Activated CD8-positive, alpha-beta memory T cell treated with anti-CD3 and anti-CD28 coated beads for 1 hour (primary cell): Measurements from ENCODE around the gene SNRNP70.
"Not testable (repeated sequence)": the region's sequence is repeated elsewhere in the genome, so short reads cannot be mapped to it uniquely, and the experiment has no call there.

Experiments
- DNase-seq, 2 donors: peaks; one replicate each; pipeline ENCODE4 v3.0.0-alpha.2; 2020; ENCODE audit warnings: low read depth in 1 of 2; ENCODE audit errors: extremely low read depth in 1 of 2

SNRNP70 gene

DNA sequence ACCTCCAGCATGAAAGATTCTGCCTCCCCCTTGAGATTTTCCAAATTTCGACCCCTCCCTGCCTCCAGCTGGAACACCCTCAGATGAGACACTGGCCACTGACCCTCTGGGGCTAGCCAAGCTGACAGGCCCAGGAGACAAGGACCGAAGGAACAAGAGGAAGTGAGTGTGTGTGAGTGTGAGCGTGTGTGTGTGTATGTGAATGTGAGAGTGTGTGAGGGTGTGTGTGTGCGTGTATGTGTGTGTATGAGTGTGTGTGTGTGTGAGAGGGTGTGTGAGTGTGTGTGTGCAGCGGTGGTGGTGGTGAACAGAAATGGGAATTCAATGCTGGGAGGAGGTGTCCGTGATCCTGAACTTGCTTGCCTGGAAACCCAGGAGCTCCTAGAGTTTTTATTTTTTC, 56.1 kb downstream of the SNRNP70 start:
- no peak for DNase-seq

DNA sequence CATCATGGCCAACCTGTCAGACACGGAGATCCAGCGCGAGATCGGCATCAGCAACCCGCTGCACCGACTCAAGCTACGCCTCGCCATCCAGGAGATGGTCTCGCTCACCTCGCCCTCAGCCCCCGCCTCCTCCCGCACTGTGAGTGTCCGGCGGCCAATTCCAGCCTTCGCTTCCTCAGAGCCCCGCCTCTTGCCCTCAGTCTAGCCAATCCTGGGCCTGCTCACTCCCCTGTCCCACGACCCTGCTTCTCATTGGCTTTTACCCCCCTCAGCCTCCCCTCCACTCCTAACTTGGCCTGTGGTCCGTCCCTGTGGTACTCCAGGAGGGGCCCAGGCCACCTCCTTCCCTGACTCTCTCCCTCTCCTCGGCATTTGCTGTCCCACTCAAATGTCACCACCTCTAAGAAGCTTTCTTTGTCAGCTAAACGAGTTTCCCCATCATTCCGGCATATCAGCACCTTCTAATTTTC, 57.6 kb downstream of the SNRNP70 start:
- peak in 1 of 2 donors; percentile 37 for DNase-seq

DNA sequence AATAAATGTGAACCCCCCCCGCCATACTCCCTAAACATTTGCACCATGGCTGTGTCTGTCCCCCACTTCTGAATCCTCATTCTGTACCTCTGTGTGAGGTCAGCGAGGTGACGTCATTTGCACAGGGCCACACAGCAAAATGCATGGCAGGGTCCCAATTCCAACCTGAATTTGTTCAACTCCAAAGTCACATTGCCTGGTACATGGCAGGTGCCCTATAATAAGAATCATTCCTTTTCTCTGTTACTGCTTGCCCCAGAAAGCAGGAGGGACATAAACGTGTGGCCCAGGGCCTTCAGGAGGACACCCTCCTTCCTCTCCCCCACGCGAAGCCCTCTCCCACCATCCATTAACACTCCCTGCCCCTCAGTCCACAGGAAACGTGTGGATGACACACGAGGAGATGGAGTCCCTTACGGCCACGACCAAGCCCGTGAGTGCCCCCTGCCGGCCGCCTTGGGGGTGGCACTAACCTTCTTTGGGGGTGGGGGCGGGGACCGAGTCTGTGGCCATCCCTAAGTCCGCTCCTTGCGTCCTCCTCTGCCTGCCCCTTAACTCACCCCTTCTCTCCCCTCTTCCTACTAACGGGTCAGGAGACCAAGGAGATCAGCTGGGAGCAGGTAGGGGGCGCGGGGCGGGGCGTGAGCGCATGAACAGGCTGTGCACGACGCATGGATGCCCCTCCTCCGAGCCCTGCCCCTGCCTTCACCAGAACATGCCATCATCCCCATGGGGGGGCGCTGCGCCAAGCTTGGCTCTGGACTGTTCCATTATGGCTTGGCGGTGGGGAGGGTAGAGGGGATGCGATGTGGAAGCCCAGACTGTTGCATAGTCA, 60.5 kb downstream of the SNRNP70 start:
- DNase-seq = peak in 1 of 2 donors; percentile 65

GRCh38 chr19:49146408-49146770, 61.1 kb downstream of the SNRNP70 start:
- not testable (repeated sequence) for DNase-seq

DNA sequence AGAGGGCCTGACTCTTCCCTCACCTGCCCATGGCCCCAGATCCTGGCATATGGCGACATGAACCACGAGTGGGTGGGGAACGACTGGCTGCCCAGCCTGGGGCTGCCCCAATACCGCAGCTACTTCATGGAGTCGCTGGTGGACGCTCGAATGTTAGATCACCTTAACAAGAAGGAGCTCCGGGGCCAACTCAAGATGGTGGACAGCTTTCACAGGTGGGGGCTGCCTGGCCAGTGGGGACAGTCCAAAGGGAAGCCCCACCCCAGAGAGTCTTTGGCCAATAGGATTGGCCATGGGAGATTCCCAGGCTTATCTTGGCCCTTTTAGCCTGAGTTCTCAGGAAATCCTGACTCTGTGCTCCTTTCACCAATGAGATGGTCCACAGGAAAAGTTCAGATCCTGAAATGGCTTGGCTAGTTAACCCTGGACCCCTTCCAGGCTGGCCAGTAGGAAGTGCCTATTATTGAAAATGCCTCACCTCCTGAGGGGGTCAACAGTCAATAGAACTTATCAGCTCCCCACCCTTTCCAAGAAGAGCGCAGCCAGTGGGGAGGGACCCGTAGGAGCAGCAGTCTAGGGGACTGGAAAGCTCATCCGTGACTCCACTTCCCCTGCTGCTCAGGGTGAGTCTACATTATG, 62.9 kb downstream of the SNRNP70 start:
- DNase-seq = no peak

DNA sequence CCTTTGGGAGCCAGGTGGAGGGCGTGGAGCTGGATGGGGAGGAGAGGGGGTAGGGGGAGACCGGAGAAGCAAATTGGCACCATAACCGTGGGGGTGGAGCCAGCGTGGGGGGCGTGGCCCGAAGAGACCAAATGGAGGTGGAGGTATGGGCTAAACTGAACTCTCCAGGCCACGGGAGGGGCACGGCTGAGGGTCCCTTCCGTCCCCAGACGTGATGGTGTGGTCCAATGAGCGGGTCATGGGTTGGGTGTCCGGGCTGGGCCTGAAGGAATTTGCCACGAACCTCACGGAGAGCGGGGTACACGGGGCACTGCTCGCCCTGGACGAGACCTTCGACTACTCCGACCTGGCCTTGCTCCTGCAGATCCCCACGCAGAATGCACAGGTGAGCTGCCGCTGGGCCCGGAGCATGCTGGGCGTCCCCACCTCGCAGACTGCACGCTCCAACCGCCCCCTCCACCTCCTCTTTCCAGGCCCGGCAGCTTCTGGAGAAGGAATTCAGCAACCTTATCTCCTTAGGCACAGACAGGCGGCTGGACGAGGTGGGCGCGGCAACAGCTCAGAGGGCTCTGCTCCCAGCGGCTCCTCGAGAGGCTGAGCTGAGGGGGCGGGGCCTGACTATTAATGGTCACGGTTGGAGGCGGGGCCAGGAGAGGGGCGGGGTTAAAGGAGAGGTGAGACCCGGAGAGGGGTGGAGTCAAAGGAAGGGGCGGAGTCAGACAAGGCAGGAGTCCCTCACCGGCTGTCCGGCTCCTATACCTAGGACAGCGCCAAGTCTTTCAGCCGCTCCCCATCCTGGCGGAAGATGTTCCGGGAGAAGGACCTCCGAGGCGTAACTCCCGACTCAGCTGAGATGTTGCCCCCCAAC, 63.8 kb downstream of the SNRNP70 start:
- peak; percentile 52 to 62 for DNase-seq

DNA sequence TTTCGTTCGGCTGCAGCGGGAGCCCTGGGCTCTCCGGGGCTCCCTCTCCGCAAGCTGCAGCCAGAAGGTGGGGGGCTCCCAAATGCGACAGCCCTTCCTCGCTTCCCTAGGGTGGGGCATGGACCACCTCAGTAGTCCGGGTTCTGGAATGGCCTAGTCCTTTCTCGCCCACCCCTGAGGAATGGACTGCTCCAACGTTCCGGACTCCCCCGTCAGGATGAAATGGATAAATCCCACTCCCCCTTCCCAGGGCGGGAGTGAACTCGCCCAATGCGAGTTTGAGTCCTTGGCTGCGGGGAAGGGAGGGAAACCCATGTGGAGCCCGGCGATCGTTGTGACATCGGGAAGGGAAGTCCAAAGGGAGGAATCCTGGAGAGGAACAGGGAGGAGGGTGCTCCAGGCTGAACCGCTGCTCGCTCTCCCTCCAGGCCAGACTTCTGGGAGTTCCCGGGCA, 64.4 kb downstream of the SNRNP70 start:
- no peak for DNase-seq

GRCh38 chr19:49150106-49150943, 65.1 kb downstream of the SNRNP70 start:
- peak in 1 of 2 donors; percentile 28 for DNase-seq

DNA sequence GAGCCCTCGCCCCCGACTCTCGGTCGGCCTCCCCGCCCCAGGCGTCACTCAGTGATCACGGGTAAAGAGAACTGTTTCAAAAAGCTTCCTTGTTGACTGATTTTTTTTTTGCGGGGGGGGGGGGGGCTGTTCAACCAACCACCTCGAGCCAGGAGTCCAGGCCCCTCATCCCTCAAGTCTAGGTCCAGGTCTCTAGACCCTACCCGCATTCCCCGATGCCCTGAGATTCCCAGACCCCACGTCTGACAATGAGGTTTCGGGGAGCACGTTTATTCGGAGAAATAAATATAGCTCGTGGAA, 65.6 kb downstream of the SNRNP70 start:
- no peak for DNase-seq

GRCh38 chr19:49151267-49152118, 66.2 kb downstream of the SNRNP70 start:
- no peak for DNase-seq

DNA sequence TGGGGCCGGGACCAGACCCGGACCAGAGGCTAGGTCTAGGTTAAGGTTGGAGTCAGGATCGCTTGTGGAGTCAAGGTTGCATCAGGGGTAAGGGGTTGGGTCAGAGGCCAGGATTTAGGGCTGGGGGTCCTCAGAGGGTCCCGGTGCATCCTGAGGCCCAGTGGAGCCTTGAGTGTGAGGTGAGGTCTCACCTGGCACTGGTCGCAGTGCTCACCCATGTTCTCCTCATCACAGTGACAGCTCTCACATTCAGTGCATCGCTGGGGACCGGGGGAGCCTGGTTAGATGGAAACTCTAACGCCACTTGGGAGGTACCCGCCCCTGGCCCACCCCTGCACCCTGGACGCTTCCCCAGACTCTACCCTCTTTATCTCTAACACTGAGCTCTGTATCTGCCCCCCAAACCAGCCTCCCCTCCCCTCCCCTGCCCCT, 66.9 kb downstream of the SNRNP70 start:
- DNase-seq = no peak

- no peak for DNase-seq
These were observed 68.0 kb downstream of the SNRNP70 start for GRCh38 chr19:49153167-49153809.

DNA sequence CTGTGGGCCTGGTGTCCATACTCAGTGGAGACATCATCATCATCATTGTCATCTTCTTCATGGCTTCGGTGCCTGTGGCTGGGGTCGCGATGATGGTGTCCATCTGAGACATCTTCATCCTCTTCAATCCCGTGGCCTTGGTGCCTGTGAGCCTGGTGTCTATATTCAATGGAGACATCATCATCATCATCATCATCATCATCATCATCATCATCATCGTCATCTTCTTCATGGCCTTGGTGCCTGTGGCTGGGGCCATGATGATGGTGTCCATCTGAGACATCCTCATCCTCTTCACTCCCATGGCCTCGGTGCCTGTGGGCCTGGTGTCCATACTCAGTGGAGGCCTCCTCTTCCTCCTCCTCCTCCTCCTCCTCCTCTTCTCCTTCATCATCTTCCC, 69.0 kb downstream of the SNRNP70 start:
- DNase-seq = no peak

GRCh38 chr19:49155005-49155819, 70.0 kb downstream of the SNRNP70 start, which contains the start of gene HRC:
HRC (minus strand) TSS chr19:49155396; CDS start chr19:49155237, 159 bp downstream.
- DNase-seq = no peak

GRCh38 chr19:49155820-49156346, 70.6 kb downstream of the SNRNP70 start:
- DNase-seq = no peak

DNA sequence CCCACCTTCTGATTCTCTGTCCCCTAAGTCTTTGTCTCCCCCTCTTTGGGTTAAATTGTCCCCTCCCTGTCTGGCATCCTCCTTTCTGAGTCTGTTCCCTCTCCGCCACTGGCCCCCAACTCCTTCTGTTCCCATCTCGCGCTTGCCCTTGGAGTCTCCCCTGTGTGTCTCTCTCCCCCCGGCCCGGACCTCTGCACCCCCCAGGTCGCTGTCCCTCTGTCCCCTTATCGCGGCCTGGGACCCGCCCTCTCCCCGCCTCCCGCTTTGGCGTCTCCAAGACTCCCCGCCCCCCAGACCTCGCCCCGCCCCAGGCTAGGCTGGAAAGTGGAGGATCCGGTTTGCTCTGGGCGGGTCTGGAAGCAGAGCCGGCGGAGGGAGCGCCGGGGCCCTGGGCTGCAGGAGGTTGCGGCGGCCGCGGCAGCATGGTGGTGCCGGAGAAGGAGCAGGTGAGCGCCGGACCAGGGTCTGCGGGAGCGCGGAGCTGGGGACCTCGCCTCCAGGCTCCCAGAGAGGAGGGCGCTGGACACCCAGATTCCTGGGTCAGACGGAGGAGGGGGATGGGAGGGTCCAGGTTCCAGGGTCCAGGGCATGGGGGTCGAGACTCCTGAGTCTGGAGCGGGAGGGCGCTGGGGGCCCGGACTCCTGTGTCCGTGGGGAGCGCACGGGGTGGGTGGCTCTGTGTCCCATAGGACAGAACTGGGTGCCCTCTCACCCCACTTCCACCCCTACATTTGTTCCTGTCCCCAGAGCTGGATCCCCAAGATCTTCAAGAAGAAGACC, 72.4 kb downstream of the SNRNP70 start, which contains the start of gene TRPM4:
TRPM4 (plus strand) TSS at position 348 of the 780 bp plus-strand sequence; CDS start at position 423, 75 bp downstream.
- DNase-seq = no peak
